Stimulated activated CD4-positive, alpha-beta T cell treated with anti-CD3 and anti-CD28 coated beads, Interleukin-2, amount 100 ng/mL, for 48 hours (primary cell): ENCODE measurements around the gene OARD1.

Experiments used
- DNase-seq, 2 donors: peaks; one replicate each; pipeline ENCODE4 v3.0.0-alpha.2; 2020

Gene OARD1

DNA sequence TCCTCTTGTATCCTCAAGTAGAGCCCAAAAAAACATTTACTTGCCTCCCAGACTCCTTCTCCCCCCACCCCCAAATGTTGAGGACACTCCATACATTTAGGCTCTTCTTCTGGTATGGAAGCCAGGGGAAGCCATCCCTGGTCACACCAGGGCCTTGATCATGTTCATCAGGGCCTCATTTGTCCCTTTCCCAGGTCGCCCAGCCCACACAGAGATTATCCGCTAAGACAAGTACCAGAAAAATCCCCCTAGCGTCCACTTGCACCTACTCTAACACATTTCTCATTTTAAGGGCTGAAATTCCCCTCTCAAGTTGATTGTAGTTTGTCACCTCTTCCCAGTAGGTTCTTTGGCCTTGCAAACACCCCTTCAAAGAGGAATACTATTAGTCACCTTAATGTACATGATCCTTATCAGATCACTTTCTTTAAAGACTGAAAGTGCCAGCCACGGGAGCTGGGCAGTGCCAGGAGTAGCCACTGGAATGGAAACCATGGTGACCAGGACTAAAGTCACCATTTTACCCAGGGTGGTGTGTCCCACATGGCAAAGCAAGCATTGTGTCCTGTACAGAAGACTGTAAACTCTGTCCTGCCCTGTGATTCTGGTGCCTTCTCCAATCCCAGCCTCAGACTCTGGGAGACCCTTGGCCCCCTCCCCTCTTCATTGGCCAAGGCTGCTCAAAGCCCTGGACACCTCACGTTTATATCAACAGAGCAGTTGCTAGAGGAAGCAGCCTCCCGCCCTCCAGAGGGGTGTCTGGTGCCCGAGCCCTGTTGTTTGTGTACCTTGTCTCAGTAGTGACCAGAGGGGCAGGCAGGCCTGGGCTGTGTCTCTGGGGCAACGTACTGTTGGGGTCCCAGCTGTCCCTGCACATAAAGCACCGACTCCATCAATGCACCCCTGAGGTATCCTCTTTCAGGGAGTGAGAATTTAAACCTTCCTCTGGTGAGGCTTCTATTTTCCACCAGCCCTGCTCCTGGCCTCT is 24.1 kb downstream of the OARD1 start:
- no peak for DNase-seq

DNA sequence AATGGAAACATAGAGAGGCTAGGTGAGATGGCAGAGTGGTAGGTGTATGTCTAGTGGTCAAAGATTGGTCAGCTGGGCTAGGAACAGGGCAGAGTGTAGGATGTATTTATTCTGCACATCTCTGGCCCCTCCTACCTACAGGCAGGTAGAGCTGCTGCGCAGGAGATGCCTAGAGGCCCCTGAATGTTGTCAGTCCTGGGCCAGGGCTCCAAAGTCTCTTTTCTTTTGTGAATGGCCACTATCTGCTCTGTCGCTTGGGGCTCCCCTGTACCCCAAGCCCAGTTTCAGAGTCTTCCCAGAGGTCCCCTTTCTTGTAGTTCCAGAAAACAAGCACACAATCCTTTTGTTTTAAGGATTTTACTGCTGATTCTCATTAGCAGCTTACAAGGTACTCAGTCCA is 24.9 kb downstream of the OARD1 start:
- DNase-seq, result no peak

DNA sequence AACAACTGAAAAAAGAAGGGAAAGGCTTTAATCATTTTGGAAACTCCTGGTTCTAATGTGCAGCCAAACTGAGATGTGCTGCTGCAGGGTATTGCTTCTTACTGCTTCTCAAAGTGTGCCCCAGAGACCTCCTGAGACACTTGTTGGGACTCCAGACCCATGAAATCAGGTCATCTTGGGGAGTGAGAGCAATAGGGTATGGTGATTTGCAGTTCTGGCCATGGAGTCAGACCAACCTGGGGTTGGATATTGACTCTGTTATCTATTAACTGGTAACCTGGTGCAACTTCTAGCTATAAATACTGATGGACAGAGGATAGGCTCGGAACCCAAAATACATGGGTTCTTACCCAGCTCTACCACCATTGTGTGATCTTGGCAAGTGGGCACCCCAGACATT is 26.1 kb downstream of the OARD1 start:
- no peak for DNase-seq

DNA sequence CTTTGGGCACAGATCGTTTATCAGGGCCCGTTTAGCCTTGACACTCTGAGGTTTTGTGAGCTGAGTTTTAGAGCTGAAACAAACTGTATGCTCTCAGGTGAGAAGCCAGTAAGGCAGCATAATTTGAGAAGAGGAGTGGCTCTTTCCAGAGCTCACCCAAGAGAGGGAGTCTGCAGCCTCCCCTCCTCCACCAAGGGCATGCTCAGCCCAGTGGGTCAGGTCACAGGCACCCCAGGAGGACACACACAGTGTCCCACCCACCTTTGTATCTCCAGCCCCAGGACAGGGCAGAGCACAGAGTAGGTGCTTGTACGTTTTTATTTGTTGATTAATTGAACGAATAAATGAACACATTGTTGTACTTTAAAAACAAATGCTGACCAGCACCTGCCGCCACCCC is 26.5 kb downstream of the OARD1 start:
- no peak for DNase-seq

DNA sequence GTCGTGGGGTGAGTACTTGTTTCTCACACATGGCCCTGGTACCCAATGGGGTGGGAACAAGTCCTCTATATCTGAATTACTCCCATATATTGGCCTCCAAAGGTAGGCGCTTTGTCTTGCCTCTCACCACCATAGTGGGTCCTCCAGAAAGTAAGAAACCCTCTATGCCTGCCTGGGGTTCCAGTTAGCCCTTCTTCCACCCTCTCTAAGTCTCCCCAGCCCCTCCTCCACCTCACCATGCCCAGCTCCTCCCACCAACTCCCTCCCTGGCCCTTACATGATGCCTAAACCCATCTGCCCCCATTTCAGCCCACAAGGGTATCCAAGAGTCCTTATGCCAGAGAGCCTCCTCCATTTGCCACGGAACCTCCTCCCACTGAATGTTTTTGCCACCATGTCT is 29.0 kb downstream of the OARD1 start:
- DNase-seq, result no peak

DNA sequence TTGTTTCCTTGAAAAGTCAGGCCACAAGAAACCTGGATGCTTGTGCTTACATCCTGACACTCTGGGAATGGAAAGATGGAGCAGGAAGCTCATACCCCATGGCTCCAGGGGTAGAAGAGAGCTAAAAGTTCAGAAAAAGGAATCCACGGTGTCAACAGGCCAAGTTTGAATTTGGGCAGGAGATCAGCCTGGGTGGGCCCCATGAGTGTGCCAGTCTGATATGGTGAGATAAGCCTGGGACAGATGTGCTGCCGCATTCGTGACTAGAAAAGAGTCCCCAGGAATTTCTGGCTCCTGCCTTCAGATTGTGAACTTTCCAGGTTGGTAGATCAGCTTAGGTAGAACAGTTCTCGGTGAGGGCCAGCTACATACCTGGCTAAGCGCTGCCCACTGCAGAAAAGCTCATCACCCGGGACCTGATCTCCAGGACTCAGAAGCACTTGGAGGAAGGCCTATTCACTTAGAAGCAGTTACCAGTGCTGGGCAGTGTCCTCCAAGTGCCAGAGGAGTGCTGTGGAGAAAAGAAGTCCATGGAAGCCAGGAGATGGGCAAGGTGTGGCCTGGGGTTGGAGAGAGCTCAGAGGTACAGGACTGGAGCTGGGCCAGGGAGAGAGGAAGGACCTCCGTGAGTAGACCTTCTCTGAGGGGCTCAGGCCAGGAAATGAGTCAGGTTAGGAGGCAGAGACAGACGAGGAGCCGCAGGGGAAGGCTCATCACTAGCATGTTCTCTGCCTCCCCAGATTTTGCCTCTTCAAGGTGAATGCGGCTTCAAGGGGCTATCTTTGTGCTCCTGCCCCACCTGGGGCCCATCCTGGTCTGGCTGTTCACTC is 29.7 kb downstream of the OARD1 start, which contains the start of gene TSPO2:
TSS of gene TSPO2 (plus strand) at position 242 of the 830 bp plus-strand sequence. CDS start at position 761, 519 bp downstream.
- DNase-seq, result no peak

DNA sequence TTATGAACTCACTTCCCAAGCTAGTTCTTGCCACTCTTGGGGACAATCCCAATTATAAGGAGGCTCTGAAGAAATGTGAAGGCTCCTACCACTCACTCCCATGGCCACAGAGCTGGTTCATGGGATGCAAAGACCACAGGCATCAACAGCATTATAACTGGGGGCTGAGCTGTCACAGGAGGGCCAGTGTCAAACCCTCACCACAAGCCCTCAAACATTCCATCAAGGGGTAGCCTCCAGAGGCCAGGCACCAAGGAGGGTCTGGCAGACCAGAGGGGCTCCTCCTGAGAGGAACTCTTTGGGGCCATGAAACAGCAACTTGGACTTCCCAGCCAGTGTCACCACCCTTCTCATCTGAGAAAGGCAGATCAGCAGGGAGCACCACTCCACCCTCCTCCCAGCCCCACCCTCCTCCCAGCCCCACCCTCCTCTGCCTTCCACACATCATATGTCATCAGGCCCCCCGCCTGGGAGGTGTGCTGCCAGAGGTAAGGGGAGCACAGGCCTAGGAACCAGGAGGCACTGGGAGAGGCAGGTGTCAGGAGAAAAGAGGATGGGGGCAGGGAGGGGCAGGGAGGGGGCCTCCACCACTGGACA is 31.1 kb downstream of the OARD1 start:
- no peak for DNase-seq

DNA sequence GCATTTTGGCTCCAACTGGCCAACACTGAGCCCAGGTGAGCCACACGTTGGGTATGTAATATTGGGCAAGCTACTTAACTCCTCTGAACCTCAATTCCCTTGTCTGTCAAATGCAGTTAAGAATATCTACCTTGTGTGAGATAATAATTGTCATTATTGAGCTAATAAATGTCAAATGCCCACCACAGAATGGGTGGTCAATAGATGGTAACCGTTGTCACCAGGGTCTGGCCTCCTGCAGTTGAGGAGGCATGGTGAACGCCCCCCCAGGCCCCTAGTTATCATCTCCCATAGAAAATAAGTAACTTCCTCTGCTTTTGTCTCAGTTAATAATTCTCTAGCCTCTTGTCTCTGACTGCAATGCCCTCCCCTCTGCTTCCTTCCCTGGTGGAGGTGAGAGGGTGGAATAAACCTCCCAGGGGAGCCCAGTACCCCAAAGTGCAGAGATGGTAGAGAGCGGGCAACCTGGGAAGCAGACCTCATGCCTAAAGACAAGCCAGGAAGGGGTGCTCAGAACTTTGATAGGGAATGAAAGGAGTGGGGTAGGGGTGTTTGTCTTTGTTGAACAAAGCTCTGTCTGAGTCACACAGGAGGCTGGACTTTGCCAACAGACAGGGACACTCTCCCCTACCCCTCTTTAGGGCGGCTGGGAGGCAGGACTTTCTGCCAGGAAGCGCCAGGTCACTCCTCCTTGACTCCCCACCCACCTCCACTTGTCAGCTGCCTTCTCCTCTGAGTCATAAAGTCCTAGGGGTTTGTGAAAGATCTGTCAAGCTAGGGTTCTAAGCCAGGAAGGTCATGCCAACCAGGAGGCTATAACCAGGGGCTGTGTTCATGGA is 31.8 kb downstream of the OARD1 start:
- DNase-seq, result no peak

DNA sequence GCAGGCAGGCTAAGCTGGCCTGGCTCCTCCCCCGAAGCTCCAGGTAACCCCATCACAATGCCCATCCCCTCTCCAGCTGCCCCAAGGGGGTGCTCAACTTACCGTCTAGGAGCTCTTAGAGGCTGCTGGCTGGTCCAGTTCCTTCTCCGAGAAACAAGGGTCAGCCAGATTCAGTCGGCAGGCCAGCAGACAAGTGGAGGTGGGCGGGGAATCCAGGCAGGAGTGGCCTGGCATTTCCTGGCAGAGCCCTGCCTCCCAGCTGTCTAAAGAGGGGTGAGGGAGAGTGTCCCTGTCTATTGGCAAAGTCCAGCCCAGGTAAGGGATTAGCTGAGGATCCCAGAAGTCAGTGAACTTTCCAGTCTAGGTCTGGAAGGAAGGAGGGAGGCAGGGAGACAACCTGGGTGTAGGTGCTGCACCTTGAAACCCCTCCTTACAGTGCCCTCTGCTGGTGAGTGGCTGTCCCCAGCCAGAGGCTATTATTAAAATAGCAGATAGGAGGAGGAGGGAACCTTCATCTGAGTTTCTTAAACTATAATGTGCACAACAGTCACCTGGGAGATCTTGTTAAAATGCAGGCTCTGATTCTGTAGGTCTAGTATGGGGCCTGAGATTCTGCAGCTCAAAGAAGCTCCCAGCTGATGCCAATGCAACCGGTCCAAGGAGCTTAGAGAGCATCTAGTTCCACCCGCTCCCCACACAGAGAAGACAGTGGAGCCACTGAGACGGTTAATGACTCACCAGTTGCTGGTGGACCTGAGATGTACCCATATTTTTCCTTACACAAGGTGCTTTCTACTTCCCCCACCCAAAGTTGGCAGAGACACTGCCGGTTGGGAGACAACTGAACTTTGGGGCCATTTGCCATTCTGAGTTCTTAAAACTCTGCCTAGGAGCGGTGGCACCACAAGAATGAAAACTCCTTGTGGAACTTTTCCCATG is 32.8 kb downstream of the OARD1 start, which contains the start of gene UNC5CL:
TSS of gene UNC5CL (minus strand) at position 162 of the 939 bp plus-strand sequence. CDS start 4,147 bp downstream, outside the sequence.
- DNase-seq, result peak; percentile 54 to 55

DNA sequence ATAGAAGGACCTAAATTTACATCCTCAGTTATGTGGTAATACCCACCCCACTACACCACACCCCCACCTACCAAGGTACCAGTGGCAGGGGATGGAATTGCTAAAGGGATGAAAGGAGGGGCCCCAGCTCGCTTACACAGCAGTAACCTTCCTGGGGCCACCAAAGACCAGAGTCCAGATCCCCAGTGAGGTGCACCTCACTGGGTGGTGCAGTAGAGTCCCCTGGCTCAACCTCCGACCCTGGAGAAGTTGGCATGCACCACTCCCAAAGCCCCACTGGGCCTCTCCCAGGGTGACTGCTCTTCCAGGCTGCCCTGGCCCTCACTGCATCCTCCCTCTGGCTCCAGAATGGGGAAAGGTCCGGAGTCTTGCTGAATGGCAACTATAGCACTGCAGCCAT is 34.0 kb downstream of the OARD1 start:
- DNase-seq, result no peak

DNA sequence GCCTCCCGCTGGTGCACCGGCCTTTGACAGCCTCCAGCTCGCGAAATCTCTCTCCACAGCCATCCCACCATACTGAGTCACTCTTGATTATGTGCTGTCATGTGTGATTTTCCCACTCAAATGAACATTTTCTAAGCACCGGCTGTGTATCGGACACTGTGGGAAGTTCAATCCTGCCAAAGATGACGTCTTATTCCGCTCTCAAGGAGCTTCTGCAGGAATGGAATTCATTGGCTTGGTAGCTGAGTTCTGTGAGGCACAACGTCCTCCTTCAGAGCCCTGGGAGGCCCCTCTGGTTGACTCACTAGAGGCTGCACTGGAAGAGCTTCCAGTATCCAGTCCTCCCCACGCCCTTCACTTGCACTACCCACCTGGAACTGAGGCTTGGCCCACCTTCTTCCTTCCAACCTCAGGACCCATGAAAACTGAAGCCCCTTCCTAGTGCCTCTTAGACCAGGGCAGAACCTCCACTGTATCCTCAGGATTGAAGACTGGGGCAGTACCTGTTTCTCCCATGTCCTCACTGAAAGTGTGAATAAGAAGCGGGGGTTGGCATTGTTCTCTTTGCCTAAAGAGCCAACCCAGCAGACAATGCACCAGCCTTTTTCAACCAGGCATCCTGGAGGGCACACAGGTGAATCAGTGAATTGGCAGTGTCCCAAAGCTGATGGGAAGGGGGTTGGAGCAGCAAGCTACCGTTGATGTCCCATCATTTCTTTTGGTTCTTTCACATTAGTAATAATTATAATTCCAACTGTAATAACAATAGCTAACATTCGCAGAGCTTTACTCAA is 34.9 kb downstream of the OARD1 start:
- DNase-seq, result no peak

DNA sequence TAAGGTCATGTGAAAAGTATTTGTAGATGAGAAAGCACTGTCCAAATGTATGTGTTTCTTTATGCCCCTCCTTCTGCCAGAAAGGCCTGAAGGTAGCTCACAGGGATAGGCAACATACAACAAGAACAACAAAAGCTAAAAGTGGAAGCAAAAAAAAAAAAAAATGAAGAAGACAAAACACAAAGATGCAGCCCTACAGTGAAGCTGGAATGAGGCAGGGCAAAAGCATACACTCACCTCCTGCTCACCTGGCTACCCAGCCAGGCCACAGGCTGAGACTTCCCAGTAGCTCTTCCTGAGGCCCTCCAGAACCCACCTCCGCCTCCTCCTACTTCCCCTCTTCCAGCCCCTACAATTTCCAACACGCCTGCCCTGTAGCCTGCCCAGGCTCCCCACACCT is 35.6 kb downstream of the OARD1 start:
- DNase-seq, result no peak

DNA sequence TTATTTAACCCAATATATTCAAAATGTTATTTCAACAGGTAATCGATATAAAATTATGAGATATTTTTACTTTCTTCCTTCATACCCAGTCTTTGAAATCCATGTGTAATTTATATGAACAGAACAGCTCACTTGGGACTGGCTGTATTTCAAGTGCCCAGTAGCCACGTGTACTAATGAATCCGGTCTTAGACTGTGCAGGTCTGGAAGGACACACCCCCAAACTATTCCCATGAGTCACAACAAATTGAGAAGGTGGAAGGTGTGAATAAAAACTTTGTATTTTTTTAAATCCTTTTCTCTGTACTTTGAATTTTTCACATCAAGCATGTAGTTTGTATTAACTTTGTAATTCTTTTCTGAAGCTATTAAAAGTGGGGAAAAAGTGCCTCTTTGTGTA is 36.0 kb downstream of the OARD1 start:
- no peak for DNase-seq

DNA sequence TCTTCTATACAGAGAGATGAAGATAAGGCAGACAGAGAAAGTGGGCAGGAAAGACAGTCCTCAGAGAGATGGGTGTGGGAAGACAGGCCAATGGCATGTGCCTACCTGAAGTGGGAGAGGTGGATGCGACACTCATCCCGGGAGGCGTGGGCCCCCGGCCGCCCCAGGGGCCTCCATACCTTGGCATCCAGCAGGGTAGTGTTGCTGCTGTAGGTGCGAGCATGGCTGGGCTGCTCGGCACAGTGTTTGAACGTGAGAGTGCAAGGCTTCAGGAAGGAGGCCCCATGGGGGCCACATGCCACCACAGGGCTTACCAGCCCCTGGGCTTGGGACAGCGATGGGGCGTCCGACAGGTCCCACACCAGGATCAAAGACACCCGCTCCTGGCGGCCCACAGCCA is 38.4 kb downstream of the OARD1 start:
- no peak for DNase-seq

DNA sequence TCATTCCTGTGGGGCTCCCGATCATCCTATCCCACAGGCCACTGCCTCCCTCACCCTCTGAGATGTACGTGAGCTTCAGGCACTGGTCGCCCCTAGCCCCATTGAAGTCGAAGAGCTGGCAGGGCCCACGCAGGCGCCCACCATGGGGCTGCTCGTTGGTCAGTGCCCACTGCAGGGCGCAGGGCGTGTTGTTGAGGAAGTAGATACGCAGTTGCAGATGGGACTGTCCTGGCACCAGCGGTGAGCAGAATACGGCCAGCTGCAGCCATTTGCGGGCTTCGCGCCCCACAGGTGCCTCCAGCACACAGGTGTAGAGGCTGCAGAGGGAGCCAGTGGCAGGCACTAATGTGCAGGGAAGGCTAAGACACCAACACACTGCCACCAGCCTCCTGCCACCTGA is 39.3 kb downstream of the OARD1 start:
- DNase-seq, result no peak

DNA sequence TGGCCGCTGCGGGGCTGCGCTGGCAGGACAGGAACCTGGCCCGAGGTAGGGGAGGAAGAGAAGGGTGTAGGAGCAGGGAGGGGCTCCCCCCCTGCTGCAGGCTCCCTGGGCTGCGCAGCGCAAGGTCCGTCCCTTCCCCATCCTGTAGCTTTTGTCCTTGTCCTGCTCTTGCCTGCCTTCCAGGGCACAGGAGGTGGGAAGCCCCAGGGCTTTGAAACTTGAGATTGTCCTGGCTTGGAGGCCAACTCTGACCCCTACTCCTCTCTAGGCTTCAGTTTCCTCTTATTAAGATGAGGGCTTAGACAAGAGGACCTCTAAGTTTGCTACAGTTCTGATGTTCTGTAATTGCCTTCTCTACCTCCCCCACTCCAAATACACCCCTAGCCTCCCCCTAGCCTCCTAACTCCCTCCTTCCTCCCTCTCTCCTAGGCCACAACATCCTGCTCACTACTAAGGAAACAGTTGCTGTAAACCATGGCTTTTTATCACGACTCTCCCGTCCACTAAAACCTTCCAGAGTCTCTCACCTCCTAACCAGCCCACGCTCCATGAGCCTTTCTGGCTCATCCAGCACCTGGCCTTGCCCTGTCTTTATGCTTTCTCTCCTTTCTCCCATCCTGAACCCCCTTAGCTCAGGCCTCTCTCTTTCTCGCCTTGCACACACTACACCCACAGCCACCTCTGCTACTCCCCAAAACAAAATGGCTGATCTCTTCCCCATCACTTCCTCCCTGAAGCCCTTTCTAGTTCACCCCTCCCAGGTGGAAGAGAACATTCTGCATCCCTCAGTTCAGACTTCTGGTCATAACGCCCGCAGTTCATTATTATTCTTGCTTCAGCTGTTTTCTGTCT is 43.4 kb downstream of the OARD1 start:
- no peak for DNase-seq

DNA sequence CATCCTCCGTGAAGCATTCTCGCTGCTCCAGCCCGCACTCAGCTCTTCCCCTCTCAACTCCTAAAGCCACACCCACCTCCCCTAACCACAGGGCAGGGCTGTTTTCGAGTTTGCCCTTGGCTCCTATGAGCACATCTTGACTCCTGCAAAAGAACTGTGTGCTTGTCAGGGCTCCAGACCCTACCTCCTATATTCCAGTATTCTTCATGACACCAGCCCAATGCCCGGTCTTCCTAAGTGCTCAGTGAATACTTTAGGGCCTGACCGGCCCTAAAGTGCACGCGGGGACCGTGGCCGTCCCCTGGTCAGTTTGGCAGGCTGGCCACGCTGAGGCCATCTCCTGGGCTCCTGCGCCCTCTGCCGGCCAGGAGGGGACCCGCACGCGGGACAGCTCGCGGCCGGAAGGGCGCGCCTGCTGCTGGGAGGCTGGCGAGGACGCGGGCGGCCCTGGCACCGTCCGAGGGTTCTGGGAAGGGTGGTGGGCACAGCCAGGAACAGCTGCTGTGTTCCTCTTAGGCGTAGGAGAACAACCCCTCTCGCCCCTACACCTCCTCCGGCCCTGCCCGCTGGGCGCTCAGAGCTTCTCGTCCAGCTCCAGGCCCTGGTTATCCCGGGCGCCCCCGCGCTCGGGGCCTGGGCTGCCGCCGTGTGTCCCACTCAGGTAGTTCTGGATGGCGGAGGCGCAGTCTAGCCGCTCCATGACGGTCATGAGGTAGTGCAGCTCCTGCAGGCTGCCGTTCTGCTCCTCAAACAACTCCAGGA is 44.2 kb downstream of the OARD1 start:
- DNase-seq, result peak; percentile 79 to 85

DNA sequence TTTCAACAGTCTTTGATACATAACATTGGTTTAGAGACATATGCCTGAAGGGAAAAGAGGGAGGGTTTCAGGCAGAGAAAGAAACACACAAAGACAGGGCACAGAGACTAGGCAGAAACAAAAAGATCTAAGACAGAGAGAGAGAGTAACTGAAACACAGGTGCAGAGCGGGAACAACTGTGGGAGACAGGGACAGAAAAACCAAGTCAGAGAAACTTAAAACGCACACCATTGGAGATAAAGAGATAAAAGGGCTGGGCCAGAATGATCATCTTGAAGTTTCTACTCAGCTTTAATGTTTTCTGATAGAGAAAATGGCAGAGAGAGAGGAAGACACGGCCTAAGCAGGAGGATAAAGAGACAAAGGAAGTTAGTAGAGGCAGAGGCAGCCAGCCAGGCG is 44.9 kb downstream of the OARD1 start:
- DNase-seq, result no peak
